Measurements from ENCODE around the gene NHSL2. TPM values are rescaled to one million over a fixed set of nuclear protein-coding genes. Genes with fewer than 3 reads are reported as not detected.

The NHSL2 gene
- total RNA-seq, 2 experiments from 2014 or later: 0.97 TPM

DNA sequence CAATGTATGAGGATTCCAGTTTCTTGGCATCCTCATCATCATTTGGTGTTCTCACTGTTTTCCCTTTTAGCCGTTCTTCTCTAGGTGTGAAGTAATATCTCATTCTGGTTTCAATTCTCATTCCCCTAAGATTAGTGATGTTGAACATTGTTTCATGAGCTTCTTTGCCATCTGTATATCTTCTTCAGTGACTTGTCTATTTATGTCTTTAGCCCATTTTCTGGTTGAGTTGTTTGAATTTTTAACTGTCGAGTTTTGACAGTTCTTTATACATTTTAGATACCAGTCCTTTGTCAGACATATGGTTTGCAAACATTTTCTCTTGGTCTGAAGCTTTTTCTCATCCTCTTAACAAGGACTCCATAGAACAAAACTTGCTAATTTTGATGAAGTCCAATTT lies 101.1 kb downstream of the NHSL2 start:
- ChIA-PET CTCF (interaction anchor here (1.4 kb wide), 1 partner anchor 13 kb away, joined by 3 read pairs; no protein-coding TSS in a partner anchor), POLR2A (no interaction called here)
- Mint-ChIP-seq H3K27ac (no peak overlapping the region), H3K36me3 (no peaks in the 10 kb centered on the region), H3K4me3 (no peak overlapping the region), H3K27me3 (peaks cover 4% of the 10 kb centered on the region), H3K9me3 (no peaks in the 10 kb centered on the region), H3K4me1 (ENCODE audit: low read depth) (no peaks in the 10 kb centered on the region)
- intact Hi-C loops (cut with micrococcal nuclease): no loop called here
- DNase-seq: no peak

DNA sequence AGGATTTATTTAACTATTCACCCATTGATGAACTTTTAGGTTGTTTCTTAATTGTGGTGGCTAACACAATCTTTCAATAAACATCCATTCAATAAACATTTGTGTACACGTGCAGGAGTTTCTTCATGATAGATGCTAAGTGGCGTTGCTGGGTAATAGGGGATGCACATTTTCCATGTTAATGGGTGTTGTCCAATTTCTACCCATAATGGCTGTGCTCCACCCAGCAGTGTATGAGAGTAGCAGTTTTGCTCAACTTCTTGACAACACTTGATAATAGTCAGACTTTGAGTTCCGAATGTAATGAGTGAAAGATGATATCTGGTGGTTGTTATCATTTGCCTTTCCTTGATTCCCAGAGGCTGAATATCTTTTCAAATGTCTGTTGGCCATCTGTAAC lies 104.7 kb downstream of the NHSL2 start:
- no peak overlapping the region for H3K27ac Mint-ChIP-seq
- H3K36me3 Mint-ChIP-seq: no peaks in the 10 kb centered on the region
- POLR2A ChIA-PET: no interaction called here
- intact Hi-C loops (cut with micrococcal nuclease): no loop called here
- no peaks in the 10 kb centered on the region for H3K9me3 Mint-ChIP-seq
- H3K4me1 Mint-ChIP-seq (ENCODE audit: low read depth): peaks cover 9% of the 10 kb centered on the region
- DNase-seq: no peak
- no peak overlapping the region for H3K4me3 Mint-ChIP-seq
- CTCF ChIA-PET: no interaction called here
- no peaks in the 10 kb centered on the region for H3K27me3 Mint-ChIP-seq

DNA sequence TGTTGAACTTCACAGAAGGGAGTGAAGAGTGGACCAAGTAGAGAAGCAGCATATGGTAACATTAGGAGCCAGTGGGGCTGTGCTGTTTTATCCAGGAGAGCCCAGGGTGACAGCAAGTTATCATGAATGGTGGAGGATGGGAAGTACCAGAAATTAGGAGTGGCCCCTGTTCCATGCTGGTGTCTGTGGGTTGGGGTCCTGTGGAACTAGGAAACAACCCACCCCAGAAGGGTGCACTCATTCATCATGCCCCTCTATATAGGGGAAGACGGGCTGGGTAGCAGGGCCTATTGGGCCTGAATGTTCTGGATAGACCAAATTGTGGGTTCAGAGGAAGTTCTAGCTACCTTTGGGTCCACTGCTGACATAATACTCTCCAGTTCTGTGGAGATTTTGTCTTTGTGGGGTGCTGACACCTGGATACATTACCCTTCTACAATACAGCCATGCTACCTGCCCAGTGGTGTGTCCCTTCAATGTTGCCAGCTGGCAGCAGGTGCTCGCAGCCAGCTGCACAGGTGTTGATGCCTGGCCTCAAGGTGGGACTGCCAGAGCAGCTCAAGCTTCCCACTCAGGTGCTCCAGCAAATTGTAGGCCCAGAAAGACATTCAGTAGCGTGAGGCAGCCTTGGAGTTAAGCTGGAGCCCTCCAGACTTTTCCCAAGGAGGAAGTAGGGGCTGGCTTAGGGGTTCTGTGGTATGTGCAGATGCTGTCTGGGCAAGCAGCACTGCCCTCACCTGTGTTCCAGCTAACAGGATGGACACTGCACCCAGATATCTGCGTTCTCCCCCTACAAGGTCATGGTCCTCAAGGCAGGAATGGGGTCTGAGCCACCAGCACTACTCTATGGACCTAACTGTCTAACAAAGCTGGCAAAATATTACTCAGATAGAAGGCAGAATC lies 106.5 kb downstream of the NHSL2 start:
- CTCF ChIA-PET: interaction anchor here (0.8 to 5.4 kb wide), 13 partner anchors 12 to 260 kb away, joined by 3 to 57 read pairs (median 4); partner anchors contain the start of genes RPS4X and RTL5
- H3K4me3 Mint-ChIP-seq: no peak overlapping the region
- H3K27me3 Mint-ChIP-seq: no peaks in the 10 kb centered on the region
- H3K9me3 Mint-ChIP-seq: no peaks in the 10 kb centered on the region
- no peaks in the 10 kb centered on the region for H3K36me3 Mint-ChIP-seq
- no peak for DNase-seq
- POLR2A ChIA-PET: interaction anchor here (1.1 to 1.5 kb wide), 2 partner anchors 115 to 164 kb away, joined by 3 read pairs; partner anchors contain the start of gene PIN4
- intact Hi-C loops (cut with micrococcal nuclease): no loop called here
- no peak overlapping the region for H3K27ac Mint-ChIP-seq
- peaks cover 25% of the 10 kb centered on the region for H3K4me1 Mint-ChIP-seq (ENCODE audit: low read depth)

DNA sequence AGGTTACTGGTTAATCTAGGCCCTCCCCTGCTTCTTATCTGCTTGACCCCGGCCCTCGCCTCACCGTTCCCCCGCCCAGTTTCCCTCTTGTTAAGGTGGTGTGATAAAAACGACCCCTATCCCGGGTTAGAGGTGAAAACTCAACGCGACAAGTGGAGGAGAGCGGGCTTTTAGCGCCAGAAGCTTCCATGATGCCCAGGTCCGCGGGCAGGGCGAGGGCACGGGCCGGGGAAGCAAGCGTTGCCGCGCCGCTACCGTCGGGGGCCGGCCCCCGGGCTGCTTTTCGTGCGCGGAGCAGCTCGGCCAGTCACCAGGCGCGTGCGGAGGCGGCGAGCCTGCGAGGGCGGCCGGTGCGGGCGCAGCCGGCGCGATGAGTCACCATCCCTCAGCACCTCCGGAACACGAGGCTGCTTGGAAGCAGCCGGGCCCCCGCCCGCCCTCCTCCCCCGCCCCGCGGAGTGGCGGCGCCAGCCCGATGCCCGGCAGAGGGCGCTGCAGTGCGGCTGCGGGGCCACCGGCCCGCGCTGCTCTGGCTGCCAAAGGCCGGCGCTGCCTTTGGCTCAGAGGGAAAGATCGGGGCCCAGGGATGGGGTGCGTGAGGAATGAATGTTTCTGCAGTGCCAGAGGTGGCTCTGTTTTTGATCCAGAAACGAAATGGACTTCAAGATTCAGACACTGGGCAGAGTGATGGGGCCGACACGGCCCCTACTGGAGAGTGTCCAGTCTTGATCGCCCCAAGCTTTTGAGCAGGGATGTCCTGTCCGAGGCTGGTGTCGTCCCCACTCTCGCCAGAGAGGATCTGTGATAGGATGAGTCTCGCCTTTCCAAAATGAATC lies 107.8 kb downstream of the NHSL2 start:
- ChIA-PET POLR2A (interaction anchor here (1.0 to 1.5 kb wide), 3 partner anchors 112 to 163 kb away, joined by 3 read pairs; partner anchors contain the start of gene PIN4), CTCF (interaction anchor here (0.6 to 5.4 kb wide), 21 partner anchors 9 to 258 kb away, joined by 3 to 57 read pairs (median 4); partner anchors contain the start of genes RPS4X and RTL5)
- Mint-ChIP-seq H3K27me3 (no peaks in the 10 kb centered on the region), H3K27ac (no peak overlapping the region), H3K9me3 (no peaks in the 10 kb centered on the region), H3K36me3 (no peaks in the 10 kb centered on the region), H3K4me1 (ENCODE audit: low read depth) (peaks cover 25% of the 10 kb centered on the region), H3K4me3 (no peak overlapping the region)
- intact Hi-C loops (cut with micrococcal nuclease): loop anchor here (1.0 kb wide), 1 partner anchor 108 kb away; no protein-coding TSS in a partner anchor
- peak; percentile 89 for DNase-seq

DNA sequence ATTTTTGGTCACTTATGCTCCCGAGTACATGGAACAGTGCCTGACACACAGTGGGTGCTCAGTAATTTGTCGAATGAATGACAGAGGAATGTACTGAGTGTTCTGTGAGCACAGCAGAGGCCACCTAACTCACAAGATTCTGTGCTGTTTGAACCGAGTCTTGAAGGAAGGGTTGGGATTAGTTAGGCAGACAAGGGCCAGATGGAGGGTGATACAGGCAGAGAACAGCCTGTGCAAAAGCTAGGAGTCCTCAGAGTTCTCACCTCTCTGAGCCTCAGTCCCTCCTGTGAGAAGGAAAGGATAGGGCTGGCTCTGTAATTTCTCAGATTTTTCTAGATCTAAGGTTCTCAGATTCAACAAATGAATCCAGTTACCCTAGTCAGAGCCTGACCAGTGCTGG lies 108.8 kb downstream of the NHSL2 start:
- H3K4me1 Mint-ChIP-seq (ENCODE audit: low read depth): peaks cover 25% of the 10 kb centered on the region
- no peaks in the 10 kb centered on the region for H3K9me3 Mint-ChIP-seq
- intact Hi-C loops (cut with micrococcal nuclease): no loop called here
- CTCF ChIA-PET: interaction anchor here (0.7 to 5.4 kb wide), 10 partner anchors 10 to 113 kb away, joined by 3 to 57 read pairs (median 4); partner anchors contain the start of gene RTL5
- H3K36me3 Mint-ChIP-seq: no peaks in the 10 kb centered on the region
- H3K27me3 Mint-ChIP-seq: no peaks in the 10 kb centered on the region
- DNase-seq: no peak
- H3K4me3 Mint-ChIP-seq: no peak overlapping the region
- POLR2A ChIA-PET: no interaction called here
- H3K27ac Mint-ChIP-seq: no peak overlapping the region

DNA sequence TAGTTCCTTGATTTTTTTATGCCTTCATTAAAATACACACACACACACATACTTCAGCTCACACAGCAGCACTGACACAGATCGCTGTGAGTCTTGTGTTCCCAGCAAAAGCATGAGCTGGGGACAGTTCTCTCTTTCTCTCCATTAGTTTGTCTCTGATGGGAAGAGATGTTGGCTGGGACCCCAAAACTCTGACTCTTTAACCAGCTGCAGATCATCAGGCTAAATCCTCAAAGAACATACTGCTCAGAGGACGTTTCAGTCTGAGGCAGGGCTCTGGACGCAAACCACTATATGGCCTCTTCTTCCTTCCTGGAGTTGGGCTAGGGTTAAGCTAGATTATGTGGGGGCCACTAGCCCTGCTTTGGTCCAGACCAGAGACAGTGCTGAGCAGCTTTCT lies 109.6 kb downstream of the NHSL2 start:
- Mint-ChIP-seq H3K4me3 (no peak overlapping the region), H3K27ac (no peak overlapping the region), H3K9me3 (no peaks in the 10 kb centered on the region), H3K36me3 (no peaks in the 10 kb centered on the region), H3K4me1 (ENCODE audit: low read depth) (peaks cover 25% of the 10 kb centered on the region), H3K27me3 (no peaks in the 10 kb centered on the region)
- POLR2A ChIA-PET: no interaction called here
- no peak for DNase-seq
- CTCF ChIA-PET: interaction anchor here (1.3 to 5.4 kb wide), 8 partner anchors 11 to 110 kb away, joined by 3 to 52 read pairs (median 4); no protein-coding TSS in a partner anchor
- intact Hi-C loops (cut with micrococcal nuclease): loop anchor here (5.0 kb wide), 1 partner anchor 82 kb away; no protein-coding TSS in a partner anchor

DNA sequence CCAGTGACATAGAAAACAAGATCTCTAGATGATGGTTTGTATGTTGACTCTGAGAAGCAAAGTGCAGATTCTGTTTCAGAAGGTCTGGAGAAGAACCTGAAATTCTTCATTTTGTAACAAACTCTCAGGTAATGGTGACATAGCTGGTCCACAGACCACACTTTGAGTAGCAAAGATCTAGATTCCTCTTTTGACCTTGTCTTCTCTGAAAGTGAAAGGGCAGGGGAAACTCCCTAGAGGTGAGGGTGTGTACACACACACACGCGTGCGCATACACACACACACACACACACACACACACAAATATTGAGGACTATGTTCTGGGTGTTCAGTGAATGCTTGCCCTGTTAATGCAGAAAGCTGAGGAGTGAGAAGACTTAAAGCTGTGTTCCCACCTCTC lies 110.1 kb downstream of the NHSL2 start:
- intact Hi-C loops (cut with micrococcal nuclease): loop anchor here (5.0 kb wide), 1 partner anchor 82 kb away; no protein-coding TSS in a partner anchor
- H3K9me3 Mint-ChIP-seq: no peaks in the 10 kb centered on the region
- peaks cover 25% of the 10 kb centered on the region for H3K4me1 Mint-ChIP-seq (ENCODE audit: low read depth)
- no peaks in the 10 kb centered on the region for H3K36me3 Mint-ChIP-seq
- peak overlapping the region; percentile 18 for H3K27ac Mint-ChIP-seq
- DNase-seq: peak; percentile 17
- no peak overlapping the region for H3K4me3 Mint-ChIP-seq
- POLR2A ChIA-PET: no interaction called here
- H3K27me3 Mint-ChIP-seq: no peaks in the 10 kb centered on the region
- CTCF ChIA-PET: interaction anchor here (1.3 to 5.4 kb wide), 10 partner anchors 10 to 121 kb away, joined by 3 to 52 read pairs (median 8); no protein-coding TSS in a partner anchor

DNA sequence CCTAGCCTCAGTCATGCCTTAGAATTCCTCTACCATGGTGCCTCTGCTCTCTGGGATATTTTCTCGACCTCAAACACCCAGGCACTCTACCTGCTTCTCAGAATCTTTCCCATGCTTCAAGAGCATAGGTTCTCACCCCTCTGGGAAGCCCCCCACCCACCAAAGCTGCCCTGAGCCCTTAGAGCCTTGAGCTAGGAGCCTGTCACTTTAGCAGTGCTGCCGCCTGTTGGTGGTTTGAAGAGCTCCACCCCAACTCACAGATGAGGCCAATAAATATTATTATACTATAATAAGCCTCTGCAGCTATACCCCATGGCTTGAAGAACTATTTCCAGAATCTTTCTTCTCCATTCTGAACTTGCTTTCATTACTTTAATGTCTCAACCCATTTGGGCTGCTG lies 111.3 kb downstream of the NHSL2 start:
- POLR2A ChIA-PET: no interaction called here
- Mint-ChIP-seq H3K36me3 (no peaks in the 10 kb centered on the region), H3K4me3 (no peak overlapping the region), H3K9me3 (no peaks in the 10 kb centered on the region), H3K4me1 (ENCODE audit: low read depth) (peaks cover 34% of the 10 kb centered on the region), H3K27me3 (no peaks in the 10 kb centered on the region), H3K27ac (no peak overlapping the region)
- CTCF ChIA-PET: interaction anchor here (0.9 to 5.4 kb wide), 20 partner anchors 9 to 246 kb away, joined by 3 to 52 read pairs (median 4); partner anchors contain the start of genes NHSL2 and RTL5
- peak; percentile 37 for DNase-seq
- intact Hi-C loops (cut with micrococcal nuclease): loop anchor here (5.0 kb wide), 1 partner anchor 80 kb away; no protein-coding TSS in a partner anchor

DNA sequence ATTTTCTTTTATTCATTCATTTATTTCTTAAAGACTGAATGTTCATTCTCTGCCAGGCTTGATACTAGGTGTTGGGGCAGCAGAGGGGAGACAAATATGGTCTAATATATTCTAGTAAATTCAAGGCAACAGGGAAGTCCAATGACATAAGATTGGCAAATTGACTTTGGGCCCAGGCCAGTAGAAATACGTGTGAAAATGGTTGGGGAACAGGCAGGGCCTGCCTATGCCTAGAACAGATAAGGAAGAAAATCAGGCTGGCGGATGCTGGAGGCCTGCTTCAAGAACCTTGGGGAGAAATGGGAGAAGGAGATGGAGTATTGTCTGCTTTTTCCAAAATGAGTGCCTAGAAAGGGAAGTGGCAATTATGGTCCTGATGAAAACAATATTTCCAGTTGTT lies 112.4 kb downstream of the NHSL2 start:
- intact Hi-C loops (cut with micrococcal nuclease): loop anchor here (5.0 kb wide), 1 partner anchor 79 kb away; no protein-coding TSS in a partner anchor
- DNase-seq: no peak
- POLR2A ChIA-PET: no interaction called here
- H3K4me3 Mint-ChIP-seq: no peak overlapping the region
- H3K9me3 Mint-ChIP-seq: no peaks in the 10 kb centered on the region
- no peaks in the 10 kb centered on the region for H3K27me3 Mint-ChIP-seq
- peaks cover 34% of the 10 kb centered on the region for H3K4me1 Mint-ChIP-seq (ENCODE audit: low read depth)
- H3K36me3 Mint-ChIP-seq: no peaks in the 10 kb centered on the region
- H3K27ac Mint-ChIP-seq: no peak overlapping the region
- CTCF ChIA-PET: interaction anchor here (1.1 to 4.2 kb wide), 4 partner anchors 8 to 102 kb away, joined by 4 to 52 read pairs (median 11); no protein-coding TSS in a partner anchor

DNA sequence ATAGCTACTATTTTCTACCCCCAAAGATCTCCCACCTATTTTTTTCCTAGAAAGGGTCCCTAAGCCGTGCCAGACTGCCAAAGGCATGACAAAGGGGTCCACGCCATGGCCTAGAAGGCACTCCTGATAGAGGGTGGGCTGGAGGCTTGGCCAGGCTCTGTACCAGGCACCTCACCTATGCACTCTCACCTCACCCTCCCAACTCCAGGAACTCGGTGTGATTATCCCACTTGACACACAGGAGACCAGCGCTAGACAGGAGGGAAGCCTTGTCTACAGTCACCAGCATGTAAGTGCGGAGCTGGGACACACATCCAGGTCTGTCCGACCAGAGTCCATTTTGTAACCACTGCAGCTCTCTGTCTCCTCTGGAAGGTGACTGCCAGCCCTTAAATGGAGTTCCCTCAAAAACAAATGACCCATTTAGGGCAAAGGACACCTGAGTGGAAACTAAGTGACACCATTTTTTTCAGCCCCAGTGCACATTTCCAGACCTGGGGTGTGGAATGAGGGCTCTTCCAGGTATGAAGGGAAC lies 114.7 kb downstream of the NHSL2 start:
- no peaks in the 10 kb centered on the region for H3K27me3 Mint-ChIP-seq
- H3K4me3 Mint-ChIP-seq: no peak overlapping the region
- no peaks in the 10 kb centered on the region for H3K36me3 Mint-ChIP-seq
- no peaks in the 10 kb centered on the region for H3K9me3 Mint-ChIP-seq
- no peak for DNase-seq
- ChIA-PET CTCF (no interaction called here), POLR2A (no interaction called here)
- H3K27ac Mint-ChIP-seq: no peak overlapping the region
- H3K4me1 Mint-ChIP-seq (ENCODE audit: low read depth): peaks cover 26% of the 10 kb centered on the region
- intact Hi-C loops (cut with micrococcal nuclease): no loop called here

DNA sequence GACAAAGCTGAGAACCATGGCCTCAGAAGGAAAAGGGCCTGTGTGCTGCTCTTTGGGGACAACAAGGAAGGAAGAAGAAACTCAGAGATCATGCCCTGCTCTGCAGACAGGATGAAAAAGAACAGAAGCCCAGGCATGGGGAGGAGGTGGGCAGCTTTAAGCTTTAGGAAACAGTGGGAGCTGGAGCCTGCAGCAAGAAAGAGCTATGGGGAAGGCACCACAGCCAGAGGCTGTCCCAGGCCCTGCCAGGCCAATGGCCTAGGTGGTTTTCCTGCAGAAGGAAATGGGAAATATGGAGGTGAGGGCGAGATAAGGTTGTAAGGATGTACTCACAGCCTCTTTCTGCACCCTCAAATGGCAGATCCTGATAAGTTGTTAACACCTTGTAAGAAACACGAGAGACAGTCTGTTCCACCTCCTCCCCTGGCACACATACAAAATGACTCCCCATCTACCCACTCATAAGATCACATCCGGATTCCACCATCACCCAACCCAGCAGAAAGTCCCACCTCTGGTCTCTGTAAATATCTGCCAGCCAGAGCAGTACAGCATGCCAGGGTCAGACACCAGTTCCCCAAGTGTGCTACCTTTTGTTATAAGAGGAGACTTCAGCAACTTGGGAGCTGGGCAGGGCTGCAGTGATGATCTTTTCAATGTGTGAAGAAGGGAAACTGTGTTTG lies 115.8 kb downstream of the NHSL2 start:
- CTCF ChIA-PET: no interaction called here
- no peaks in the 10 kb centered on the region for H3K27me3 Mint-ChIP-seq
- H3K9me3 Mint-ChIP-seq: no peaks in the 10 kb centered on the region
- POLR2A ChIA-PET: no interaction called here
- H3K36me3 Mint-ChIP-seq: no peaks in the 10 kb centered on the region
- H3K27ac Mint-ChIP-seq: no peak overlapping the region
- peaks cover 15% of the 10 kb centered on the region for H3K4me1 Mint-ChIP-seq (ENCODE audit: low read depth)
- no peak overlapping the region for H3K4me3 Mint-ChIP-seq
- intact Hi-C loops (cut with micrococcal nuclease): no loop called here
- DNase-seq: peak; percentile 39
